Sigmoid colon (tissue), 7 donors: ENCODE results near the gene RASL10A. TPM values are rescaled to one million over a fixed set of nuclear protein-coding genes. Genes with fewer than 3 reads are reported as not detected.

Experiments
- DNase-seq: peaks from one replicate; pipeline ENCODE4 v3.0.0-alpha.2; 2019
- H3K27ac ChIP-seq, 4 donors: fragments of 200-600 bp; sonication (generic); one replicate each; pipeline ENCODE4 v1.5.1; 2016 to 2019; ENCODE audit warnings: mild to moderate bottlenecking in 1 of 4
- H3K27me3 ChIP-seq, 3 donors: fragments of 200-600 bp; sonication (generic); one replicate each; pipeline ENCODE4 v1.5.1; 2019; ENCODE audit warnings: mild to moderate bottlenecking in 1 of 3
- H3K36me3 ChIP-seq, 4 donors: fragments of 200-600 bp; sonication (generic); one replicate each; pipeline ENCODE4 v1.5.1; 2016 to 2019
- H3K4me1 ChIP-seq, 4 donors: fragments of 200-600 bp; sonication (generic); one replicate each; pipeline ENCODE4 v1.5.1; 2017 to 2019
- H3K4me3 ChIP-seq, 4 donors: fragments of 200-600 bp; sonication (generic); one replicate each; pipeline ENCODE4 v1.5.1; 2017 to 2019; ENCODE audit warnings: mild to moderate bottlenecking in 2 of 4, moderate library complexity in 1 of 4
- H3K9me3 ChIP-seq, 4 donors: fragments of 200-600 bp in 3 of 4; sonication (generic) in 3 of 4; one replicate each; pipeline versions ENCODE4 v1.5.1 to v1.6.1; 2013 to 2019
- CTCF ChIP-seq, 4 experiments: fragments of 450-650 bp in 3 of 4; fragments of 200-600 bp in 1 of 4; IDR thresholded peaks; one replicate each; pipeline ENCODE4 v1.5.1; 2016 to 2019; ENCODE audit warnings: antibody characterized with exemption in 4 of 4, mild to moderate bottlenecking in 3 of 4, moderate library complexity in 2 of 4
- EP300 ChIP-seq, 4 donors: sonication (generic); formaldehyde crosslinking; IDR thresholded peaks; one replicate each; pipeline ENCODE4 v1.6.1; 2017; ENCODE audit warnings: antibody characterized with exemption in 4 of 4
- POLR2A ChIP-seq, 2 donors: fragments of 450-650 bp; IDR thresholded peaks; one replicate each; pipeline ENCODE4 v1.6.1; 2016; ENCODE audit warnings: antibody characterized with exemption in 2 of 2, mild to moderate bottlenecking in 2 of 2, moderate library complexity in 2 of 2
- POLR2AphosphoS5 ChIP-seq, 4 donors: sonication (generic); formaldehyde crosslinking; IDR thresholded peaks; one replicate each; pipeline ENCODE4 v1.6.1; 2017; ENCODE audit warnings: antibody characterized with exemption in 4 of 4
- WGBS, 2 donors: extraction: QIAGEN DNeasy Blood & Tissue Kit; methylation state at CpG; one replicate each; pipeline ENCODE4 v1.1.7; 2013; 5-methylcytosine and 5-hydroxymethylcytosine counted together
- intact Hi-C: fragments of 100-400 bp; cut with DNase I; formaldehyde crosslinking; loops from one replicate; pipeline ENCODE4 v1.15.1; 2023
- polyA plus RNA-seq, 3 donors: library from polyadenylated mRNA; stranded (reverse); fragments of 200-250 nt; gene quantifications; one replicate each; pipeline ENCODE4 v1.2.3, GENCODE V29; 2013
- total RNA-seq, 4 donors: library from RNA; depleted of rRNA; stranded (reverse); fragments of >200 nt; gene quantifications; one replicate each; pipeline ENCODE4 v1.1.0, GENCODE V29; 2016
- donor health status: healthy with polysubstance abuse.
- donor health status: Bipolar disorder and iron deficiency.
- donor health status: healthy.

RASL10A gene
- total and polyA plus RNA-seq, 7 donors = 0.33 to 3.0 (median 1.4) TPM; not detected in 2

DNA sequence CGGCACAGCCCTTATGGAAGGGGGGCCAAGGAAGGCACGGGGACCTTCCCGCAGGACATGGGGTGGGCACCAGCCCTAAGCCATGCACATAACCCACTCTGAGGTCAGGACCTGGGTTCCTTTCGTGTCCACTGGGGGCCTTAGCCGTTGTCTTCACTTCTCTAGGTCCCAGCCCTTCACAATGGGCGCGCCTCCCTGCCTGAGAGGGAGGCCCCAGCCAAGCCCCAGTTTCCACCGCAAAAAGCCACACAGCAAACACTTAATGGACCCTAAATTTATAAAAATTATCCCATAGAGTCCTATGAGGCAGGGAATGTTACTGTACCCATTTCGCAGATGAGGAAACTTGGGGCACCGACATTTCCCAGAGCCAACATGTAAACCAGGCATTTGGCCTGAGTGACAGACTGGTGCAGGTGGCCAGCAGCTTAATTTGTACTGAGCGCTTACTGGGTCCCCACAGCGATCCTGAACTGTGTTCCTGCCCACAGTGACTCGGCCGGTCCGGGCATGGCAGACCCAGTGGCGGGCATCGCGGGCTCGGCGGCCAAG lies 7.8 kb downstream of the RASL10A start:
- 64 to 77% methylated on average over 20 of the region's 20 CpGs for WGBS, 2 donors
- intact Hi-C loops = loop anchor here (2.0 kb wide), 1 partner anchor 39 kb away; the partner anchor contains the start of gene EWSR1
- Histone ChIP-seq H3K4me1 (peaks cover 0 to 70% (median 53%) of the 10 kb centered on the region in 4 donors), H3K9me3 (no peaks in the 10 kb centered on the region), H3K4me3 (peak overlapping the region; percentile 65 to 94 (median 87)), H3K36me3 (no peaks in the 10 kb centered on the region), H3K27me3 (no peaks in the 10 kb centered on the region), H3K27ac (peak overlapping the region; percentile 86 to 94 (median 88))
- TF ChIP-seq POLR2AphosphoS5 (IDR thresholded peaks at IDR 0.05) = no peak
- no peak for TF ChIP-seq CTCF (IDR thresholded peaks at IDR 0.05)
- TF ChIP-seq EP300 (IDR thresholded peaks at IDR 0.05) = no peak
- no peak for TF ChIP-seq POLR2A (IDR thresholded peaks at IDR 0.05)
- DNase-seq = peak; percentile 61

DNA sequence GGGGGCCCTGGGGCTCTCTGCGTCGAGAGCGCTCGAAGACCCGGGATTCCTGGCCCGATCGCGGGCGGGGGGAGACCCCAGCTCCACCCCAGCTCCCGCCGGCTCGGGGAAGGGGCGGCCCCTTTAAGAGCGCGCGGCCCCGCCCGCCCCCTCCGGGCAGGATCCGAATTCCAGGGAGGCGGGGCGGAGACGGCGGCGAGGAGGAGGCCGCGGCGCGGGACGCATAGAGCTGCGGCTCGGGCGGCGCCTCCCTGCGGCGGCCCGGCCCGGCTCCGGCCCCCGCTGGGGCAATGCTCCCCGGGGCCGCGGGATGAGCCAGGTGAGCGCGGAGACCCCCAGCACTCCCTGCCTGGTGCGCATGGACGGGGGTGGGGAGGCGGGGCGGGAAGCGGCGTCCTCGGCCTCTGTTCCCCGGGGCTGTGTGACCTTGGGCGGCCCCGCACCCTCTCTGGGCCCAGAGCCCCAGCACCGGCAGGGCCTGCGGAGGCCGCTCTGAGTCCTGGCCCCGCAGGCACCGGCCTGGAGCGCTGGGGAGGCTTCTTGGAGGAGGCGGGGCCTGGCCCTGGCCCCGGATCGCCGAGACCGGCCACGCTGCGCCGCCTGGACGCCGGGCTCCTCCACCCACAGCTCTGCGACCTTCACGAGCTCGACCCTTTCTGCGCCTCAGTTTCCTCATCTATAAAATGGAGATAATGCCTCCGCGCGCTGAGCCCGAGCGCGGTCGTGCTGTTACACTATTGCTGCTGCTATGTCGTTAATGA lies 8.5 kb downstream of the RASL10A start:
- intact Hi-C loops = loop anchor here (1.0 to 2.0 kb wide), 2 partner anchors 38 to 52 kb away; partner anchors contain the start of gene EWSR1
- H3K27ac ChIP-seq = peak overlapping the region; percentile 86 to 94 (median 88)
- no peaks in the 10 kb centered on the region for H3K9me3 ChIP-seq
- 2 to 9% methylated on average over 83 of the region's 83 CpGs for WGBS, 2 donors
- no peaks in the 10 kb centered on the region for H3K36me3 ChIP-seq
- peak overlapping the region; percentile 65 to 94 (median 87) for H3K4me3 ChIP-seq
- H3K27me3 ChIP-seq = no peaks in the 10 kb centered on the region
- TF ChIP-seq EP300 (IDR thresholded peaks at IDR 0.05) (no peak), POLR2AphosphoS5 (IDR thresholded peaks at IDR 0.05) (peak; percentile 31 to 76 (median 64))
- DNase-seq = peak; percentile 91
- peaks cover 0 to 71% (median 54%) of the 10 kb centered on the region in 4 donors for H3K4me1 ChIP-seq

DNA sequence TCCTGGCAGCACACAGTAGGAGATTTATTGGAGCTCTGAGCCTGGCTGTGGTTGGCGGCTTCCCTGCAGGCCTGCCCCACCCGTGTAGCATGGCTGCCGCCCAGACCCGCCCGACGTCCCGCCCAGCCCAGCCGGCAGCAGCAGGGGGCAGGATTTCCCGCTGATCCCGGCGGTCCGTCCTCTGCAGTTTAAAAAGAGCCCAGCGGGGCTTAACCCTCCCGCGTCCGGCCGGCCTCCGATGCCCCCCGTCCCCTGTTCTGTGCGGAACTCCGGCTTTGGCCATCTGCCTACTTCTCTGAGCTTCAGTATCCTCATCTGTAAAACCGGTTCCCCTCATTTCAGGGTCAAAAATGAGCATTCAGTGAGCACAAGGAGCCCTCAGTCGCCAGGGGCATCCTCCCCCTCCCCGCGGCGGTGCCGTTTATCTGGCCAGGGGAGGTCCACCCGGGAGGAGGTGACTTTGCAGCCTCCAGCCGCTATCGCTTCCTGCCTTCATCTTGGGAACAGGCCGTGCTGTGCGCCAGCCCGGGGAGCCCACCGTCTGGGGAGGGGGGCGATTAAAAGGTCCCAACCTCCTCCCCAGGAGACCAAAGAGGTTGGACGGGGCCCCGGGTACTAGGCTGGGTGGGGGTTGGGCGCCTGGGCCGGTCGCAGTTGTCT lies 9.2 kb downstream of the RASL10A start, which contains the start of gene GAS2L1:
TSS of gene GAS2L1 (plus strand) at position 476 of the 660 bp plus-strand sequence. CDS start 1,456 bp downstream, outside the sequence.
- peak within 1 kb of the TSS; percentile 86 to 94 (median 88) for H3K27ac ChIP-seq
- peak within 1 kb of the TSS; percentile 65 to 94 (median 87) for H3K4me3 ChIP-seq
- no peaks in the 10 kb centered on the region for H3K9me3 ChIP-seq
- no peaks in the 10 kb centered on the region for H3K27me3 ChIP-seq
- TF ChIP-seq POLR2A (IDR thresholded peaks at IDR 0.05) (no peak), POLR2AphosphoS5 (IDR thresholded peaks at IDR 0.05) (peak in 3 of 4 donors; percentile 50 to 54 (median 52)), CTCF (IDR thresholded peaks at IDR 0.05) (peak; percentile 57 to 81 (median 77))
- intact Hi-C loops = loop anchor here (1.0 to 2.0 kb wide), 2 partner anchors 38 to 53 kb away; partner anchors contain the start of gene EWSR1
- peak; percentile 94 for DNase-seq
- H3K4me1 ChIP-seq = peaks cover 0 to 65% (median 47%) of the 10 kb centered on the region in 4 donors
- H3K36me3 ChIP-seq = peaks cover 0 to 6% (median 0%) of the 10 kb centered on the region in 4 donors
- 0 to 1% methylated on average over 40 of the region's 40 CpGs for WGBS, 2 donors

DNA sequence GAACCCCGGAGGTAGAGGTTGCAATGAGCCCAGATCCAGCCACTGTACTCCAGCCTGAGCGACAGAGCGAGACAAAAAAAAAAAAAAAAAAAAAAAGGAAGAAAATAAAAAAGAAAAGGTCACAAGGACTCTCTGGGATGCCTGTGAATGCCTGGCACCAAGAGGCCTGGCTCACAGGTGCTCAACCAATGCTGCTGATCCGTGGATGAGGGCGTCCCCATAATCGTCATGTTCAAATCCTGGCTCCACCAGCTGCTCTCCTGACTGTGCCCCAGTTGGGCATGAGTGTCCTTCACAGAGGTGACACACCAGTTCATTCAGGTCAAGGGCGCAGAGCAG lies 9.7 kb downstream of the RASL10A start:
- intact Hi-C loops = loop anchor here (1.0 to 2.0 kb wide), 2 partner anchors 37 to 53 kb away; partner anchors contain the start of gene EWSR1
- no peaks in the 10 kb centered on the region for H3K27me3 ChIP-seq
- H3K4me1 ChIP-seq = peaks cover 0 to 60% (median 42%) of the 10 kb centered on the region in 4 donors
- DNase-seq = no peak
- peak overlapping the region; percentile 86 to 94 (median 88) for H3K27ac ChIP-seq
- TF ChIP-seq POLR2A (IDR thresholded peaks at IDR 0.05) = no peak
- no peak for TF ChIP-seq CTCF (IDR thresholded peaks at IDR 0.05)
- TF ChIP-seq EP300 (IDR thresholded peaks at IDR 0.05) = no peak
- no peak for TF ChIP-seq POLR2AphosphoS5 (IDR thresholded peaks at IDR 0.05)
- peaks cover 0 to 11% (median 1%) of the 10 kb centered on the region in 4 donors for H3K36me3 ChIP-seq
- no peaks in the 10 kb centered on the region for H3K9me3 ChIP-seq
- peak overlapping the region in 1 of 4 donors; percentile 94 for H3K4me3 ChIP-seq
- 43 to 55% methylated on average over 7 of the region's 7 CpGs for WGBS, 2 donors
